H9 (cell line): ENCODE data around the gene MIER2. TPM values are rescaled to one million over a fixed set of nuclear protein-coding genes. Genes with fewer than 3 reads are reported as not detected.

ENCODE experiments used
- DNase-seq: peaks from one replicate; pipeline ENCODE4 v3.0.0-alpha.2; 2017
- H2AFZ ChIP-seq: one replicate; pipeline ENCODE4 v1.6.1; 2013; ENCODE audit warnings: mild to moderate bottlenecking, low read length, control low read depth, moderate library complexity
- H2AK5ac ChIP-seq: 2 replicates; pipeline ENCODE4 v1.6.1; 2013; ENCODE audit warnings: low read length, control low read depth, mixed read lengths; ENCODE audit not compliant: insufficient read length
- H2BK120ac ChIP-seq: one replicate; pipeline ENCODE4 v1.6.1; 2013; ENCODE audit warnings: low read depth, mild to moderate bottlenecking, low read length, control low read depth, inconsistent platforms; ENCODE audit not compliant: poor library complexity, severe bottlenecking
- H2BK12ac ChIP-seq: 2 replicates; pipeline ENCODE4 v1.6.1; 2013; ENCODE audit warnings: low read length, control low read depth, mixed read lengths, low read depth; ENCODE audit not compliant: insufficient read length
- H2BK15ac ChIP-seq: 2 replicates; pipeline ENCODE4 v1.6.1; 2013; ENCODE audit warnings: low read depth, low read length, control low read depth
- H2BK20ac ChIP-seq: one replicate; pipeline ENCODE4 v1.6.1; 2013; ENCODE audit warnings: low read depth, mild to moderate bottlenecking, low read length, control low read depth, inconsistent platforms; ENCODE audit not compliant: poor library complexity, severe bottlenecking
- H2BK5ac ChIP-seq: 2 replicates; pipeline ENCODE4 v1.6.1; 2013; ENCODE audit warnings: low read length, control low read depth, mixed read lengths; ENCODE audit not compliant: insufficient read length
- H3K14ac ChIP-seq: 2 replicates; pipeline ENCODE4 v1.6.1; 2013; ENCODE audit warnings: low read length, control low read depth; ENCODE audit not compliant: insufficient read depth
- H3K18ac ChIP-seq: 2 replicates; pipeline ENCODE4 v1.6.1; 2013; ENCODE audit warnings: low read depth, mild to moderate bottlenecking, mixed read lengths, low read length, control low read depth; ENCODE audit not compliant: insufficient read length
- H3K23ac ChIP-seq: 2 replicates; pipeline ENCODE4 v1.6.1; 2013; ENCODE audit warnings: low read length, control low read depth, mixed read lengths, low read depth; ENCODE audit not compliant: insufficient read length
- H3K23me2 ChIP-seq: 2 replicates; pipeline ENCODE4 v1.6.1; 2013; ENCODE audit warnings: low read depth, mild to moderate bottlenecking, mixed read lengths, low read length, control low read depth; ENCODE audit not compliant: insufficient read length, poor library complexity, severe bottlenecking
- H3K27ac ChIP-seq: 2 replicates; pipeline ENCODE4 v1.5.1; 2013; ENCODE audit warnings: low read length, control low read depth, mixed read lengths, low read depth; ENCODE audit not compliant: insufficient read length
- H3K27me3 ChIP-seq: 2 replicates; pipeline ENCODE4 v1.6.1; 2013; ENCODE audit warnings: low read length, control low read depth, inconsistent platforms; ENCODE audit not compliant: insufficient read depth
- H3K4ac ChIP-seq: 2 replicates; pipeline ENCODE4 v1.6.1; 2013; ENCODE audit warnings: low read depth, mild to moderate bottlenecking, control low read depth, inconsistent platforms, low read length, moderate library complexity
- H3K4me1 ChIP-seq: 2 replicates; pipeline ENCODE4 v1.6.1; 2013; ENCODE audit warnings: low read length, control low read depth, inconsistent platforms; ENCODE audit not compliant: insufficient read depth
- H3K4me2 ChIP-seq: 2 replicates; pipeline ENCODE4 v1.6.1; 2013; ENCODE audit warnings: low read length, control low read depth, mixed read lengths; ENCODE audit not compliant: insufficient read length, insufficient read depth
- H3K56ac ChIP-seq: 2 replicates; pipeline ENCODE4 v1.6.1; 2013; ENCODE audit warnings: low read depth, mild to moderate bottlenecking, mixed read lengths, low read length, control low read depth; ENCODE audit not compliant: insufficient read length
- H3K79me1 ChIP-seq: 2 replicates; pipeline ENCODE4 v1.6.1; 2013; ENCODE audit warnings: low read depth, mild to moderate bottlenecking, moderate library complexity, low read length, control low read depth, inconsistent platforms; ENCODE audit not compliant: insufficient read depth, poor library complexity, severe bottlenecking
- H3K79me2 ChIP-seq: 2 replicates; pipeline ENCODE4 v1.6.1; 2013; ENCODE audit warnings: low read length, control low read depth, inconsistent platforms; ENCODE audit not compliant: insufficient read depth
- H3K9ac ChIP-seq: 2 replicates; pipeline ENCODE4 v1.6.1; 2013; ENCODE audit warnings: low read length, control low read depth, mixed read lengths; ENCODE audit not compliant: insufficient read length; ENCODE audit errors: extremely low read depth
- H3K9me3 ChIP-seq: one replicate; pipeline ENCODE4 v1.6.1; 2013; ENCODE audit warnings: low read depth, low read length, inconsistent platforms; ENCODE audit not compliant: control insufficient read depth
- H3T11ph ChIP-seq: one replicate; pipeline ENCODE4 v1.6.1; 2013; ENCODE audit warnings: mild to moderate bottlenecking, low read length, control low read depth, inconsistent platforms
- H4K20me1 ChIP-seq: one replicate; pipeline ENCODE4 v1.6.1; 2013; ENCODE audit not compliant: control insufficient read depth, insufficient read length, insufficient read depth
- H4K5ac ChIP-seq: 2 replicates; pipeline ENCODE4 v1.6.1; 2013; ENCODE audit warnings: low read depth, mild to moderate bottlenecking, mixed read lengths, low read length, control low read depth; ENCODE audit not compliant: insufficient read length
- H4K8ac ChIP-seq: replicated peaks from 2 replicates; pipeline ENCODE4 v1.6.1; 2013; ENCODE audit warnings: low read length, control low read depth, mixed read lengths, low read depth; ENCODE audit not compliant: insufficient read length
- H4K91ac ChIP-seq: 2 replicates; pipeline ENCODE4 v1.6.1; 2013; ENCODE audit warnings: low read depth, mild to moderate bottlenecking, moderate library complexity, mixed read lengths, low read length, control low read depth; ENCODE audit not compliant: insufficient read length
- H3K27ac Mint-ChIP-seq, 3 experiments: 2 replicates in 2 of 3; 3 replicates in 1 of 3; pipeline ENCODE4 v1.8.0; 2020 to 2021; ENCODE audit warnings: mixed read lengths in 3 of 3, mild to moderate bottlenecking in 1 of 3, moderate library complexity in 1 of 3
- H3K27me3 Mint-ChIP-seq: 2 replicates; pipeline ENCODE4 v1.8.0; 2021; ENCODE audit warnings: low read depth, mild to moderate bottlenecking, moderate library complexity, mixed read lengths
- H3K36me3 Mint-ChIP-seq, 3 experiments: 2 replicates in 2 of 3; 3 replicates in 1 of 3; pipeline ENCODE4 v1.8.0; 2020 to 2021; ENCODE audit warnings: low read depth in 3 of 3, mixed read lengths in 3 of 3; ENCODE audit not compliant: insufficient read depth in 1 of 3
- H3K4me1 Mint-ChIP-seq, 2 experiments: 2 replicates each; pipeline ENCODE4 v1.8.0; 2020; ENCODE audit warnings: mixed read lengths in 2 of 2
- H3K4me3 Mint-ChIP-seq, 2 experiments: 2 replicates in 1 of 2; 3 replicates in 1 of 2; pipeline ENCODE4 v1.8.0; 2020 to 2021; ENCODE audit warnings: mild to moderate bottlenecking in 2 of 2, mixed read lengths in 2 of 2, moderate library complexity in 1 of 2
- H3K9me3 Mint-ChIP-seq, 2 experiments: 2 replicates in 1 of 2; 3 replicates in 1 of 2; pipeline ENCODE4 v1.8.0; 2020; ENCODE audit warnings: mild to moderate bottlenecking in 2 of 2, mixed read lengths in 2 of 2, moderate library complexity in 1 of 2
- CTCF ChIP-seq: fragments of 200-600 bp; sonication (generic); conservative IDR thresholded peaks from 3 replicates; pipeline ENCODE4 v1.8.0; 2021; ENCODE audit warnings: antibody characterized with exemption, mild to moderate bottlenecking
- WGBS: extraction: QIAGEN DNeasy Blood & Tissue Kit; methylation state at CpG from one replicate; pipeline ENCODE4 v1.1.7; 2013; ENCODE audit warnings: missing lambda C conversion rate, low lambda C conversion rate, mixed read lengths; ENCODE audit not compliant: insufficient read length; ENCODE audit errors: extremely low coverage; 5-methylcytosine and 5-hydroxymethylcytosine counted together
- total RNA-seq: library from RNA; stranded (reverse); gene quantifications from 2 replicates; pipeline ENCODE4 v1.2.1, GENCODE V29; 2021

Gene MIER2
- total RNA-seq, 1 experiment from 2014 or later: 60.5 TPM

DNA sequence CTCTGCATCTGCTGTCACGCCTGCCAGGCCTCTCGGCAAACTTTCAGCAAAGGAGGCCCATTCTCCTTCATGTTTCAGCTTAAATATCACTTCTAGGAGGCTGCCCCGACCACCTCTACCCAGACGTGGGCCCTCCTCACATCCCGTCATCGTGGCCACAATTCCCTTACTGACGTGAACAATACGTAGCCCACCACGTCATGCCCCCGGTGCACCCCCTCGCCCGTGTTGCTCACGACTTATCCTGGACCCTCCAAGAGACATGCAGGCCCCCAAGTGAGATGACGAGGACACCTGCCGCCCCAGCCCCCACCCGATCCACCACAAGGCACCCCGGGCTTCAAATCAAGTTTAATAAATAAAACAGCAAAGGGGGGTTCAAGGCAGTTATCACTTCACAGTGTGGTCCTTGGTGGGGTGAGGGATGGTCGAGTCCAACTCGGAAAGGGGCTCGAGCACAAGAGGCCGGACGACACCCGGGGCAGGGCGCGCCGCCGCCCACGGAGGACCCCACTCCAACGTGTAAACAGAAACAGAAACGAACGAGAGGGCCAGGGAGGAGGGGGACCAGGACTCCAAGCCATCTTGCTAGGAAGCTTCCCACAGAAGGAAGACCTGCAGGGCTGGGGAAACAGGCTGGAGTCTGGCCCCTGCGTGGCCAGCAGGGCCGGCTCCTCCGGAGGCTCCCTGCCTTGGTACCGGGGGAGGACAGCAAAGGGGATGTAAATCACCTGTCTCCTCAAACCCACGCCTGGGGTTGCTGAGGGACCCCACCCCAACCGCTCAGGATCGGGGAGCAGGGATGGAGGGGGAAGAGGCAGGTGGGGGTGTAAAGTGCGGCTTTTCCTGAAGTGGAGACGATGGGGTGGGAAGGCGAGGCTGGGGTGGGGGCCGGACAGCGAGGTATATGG lies 39.1 kb downstream of the MIER2 start:
- peaks cover 21 to 37% (median 33%) of the 10 kb centered on the region in 3 experiments; a peak in 6 of 7 replicates for H3K36me3 Mint-ChIP-seq
- Histone ChIP-seq H3K4me2 (no peak overlapping the region), H3K18ac (no peak overlapping the region), H2BK12ac (no peak overlapping the region), H4K91ac (no peak overlapping the region), H3K9me3 (no peaks in the 10 kb centered on the region), H2BK120ac (no peak overlapping the region), H3K79me1 (no peaks in the 10 kb centered on the region), H3K4me1 (no peaks in the 10 kb centered on the region), H3K14ac (no peak overlapping the region), H2BK20ac (no peak overlapping the region), H2BK5ac (no peak overlapping the region), H2BK15ac (no peak overlapping the region), H4K8ac (no peak overlapping the region), H3K79me2 (no peaks in the 10 kb centered on the region), H3K9ac (no peak overlapping the region), H2AK5ac (no peak overlapping the region), H4K5ac (no peak overlapping the region), H3K4ac (no peak overlapping the region), H3K27ac (no peak overlapping the region), H2AFZ (no peak overlapping the region), H3K27me3 (no peaks in the 10 kb centered on the region), H3T11ph (no peak overlapping the region), H3K23ac (no peak overlapping the region), H3K56ac (no peak overlapping the region), H4K20me1 (no peaks in the 10 kb centered on the region), H3K23me2 (no peaks in the 10 kb centered on the region)
- no peaks in the 10 kb centered on the region for H3K9me3 Mint-ChIP-seq
- no peaks in the 10 kb centered on the region for H3K4me1 Mint-ChIP-seq
- no peak for DNase-seq
- H3K4me3 Mint-ChIP-seq: 0 out of 5 replicates have a peak overlapping the region, but pooled peaks of 1 of the 2 experiments have one; percentile 14
- no peaks in the 10 kb centered on the region for H3K27me3 Mint-ChIP-seq
- WGBS: no CpG with 5 or more reads among the region's 43 CpGs
- no peak for TF ChIP-seq CTCF
- peak overlapping the region in 1 of 3 experiments; percentile 55; a peak in 1 of 7 replicates for H3K27ac Mint-ChIP-seq
